ENCODE results near the gene MGST2. TPM values are rescaled to one million over a fixed set of nuclear protein-coding genes. Genes with fewer than 3 reads are reported as not detected.

The MGST2 gene
- total RNA-seq, 1 donor from 2014 or later: 17.6 TPM

- no peak for FAIRE-seq
- Histone ChIP-seq H4K20me1 (ENCODE audit: insufficient read depth, low read length) (no peaks in the 10 kb centered on the region), H3K79me2 (ENCODE audit: insufficient read depth, low read length) (no peaks in the 10 kb centered on the region), H3K9me3 (ENCODE audit: insufficient read depth, low read depth, low read length) (no peaks in the 10 kb centered on the region), H3K27me3 (ENCODE audit: insufficient read depth, low read length) (peaks cover 11% of the 10 kb centered on the region), H3K4me1 (ENCODE audit: insufficient read depth, low read length) (no peaks in the 10 kb centered on the region), H3K4me2 (ENCODE audit: low read length) (no peak overlapping the region), H3K4me3 (ENCODE audit: insufficient read depth, low read depth, low read length) (no peak overlapping the region), H3K9ac (ENCODE audit: low read length) (no peak overlapping the region), H2AFZ (ENCODE audit: low read depth, low read length) (no peak overlapping the region), H3K36me3 (ENCODE audit: insufficient read depth, low read length) (no peaks in the 10 kb centered on the region), H3K27ac (ENCODE audit: low read depth, low read length) (no peak overlapping the region)
- Mint-ChIP-seq H3K9me3 (ENCODE audit: unreplicated experiment) (no peaks in the 10 kb centered on the region), H3K4me3 (ENCODE audit: unreplicated experiment) (no peak overlapping the region), H3K27ac (ENCODE audit: unreplicated experiment) (no peak overlapping the region), H3K27me3 (ENCODE audit: low read depth, unreplicated experiment) (peaks cover 32% of the 10 kb centered on the region), H3K4me1 (ENCODE audit: low read depth, unreplicated experiment) (peaks cover 8% of the 10 kb centered on the region), H3K36me3 (ENCODE audit: low read depth, unreplicated experiment) (no peaks in the 10 kb centered on the region)
- TF ChIP-seq CTCF (IDR thresholded peaks at IDR 0.05; ENCODE audit: insufficient read depth, low read depth, low read length): no peak
- TF ChIP-seq EZH2 (IDR thresholded peaks at IDR 0.05; ENCODE audit: insufficient read depth, low read length): no peak
- no peak for DNase-seq (ENCODE audit: low read depth)
These were observed 36.0 kb upstream of the MGST2 start for GRCh38 chr4:139629436-139630125.

- Histone ChIP-seq H4K20me1 (ENCODE audit: insufficient read depth, low read length) (no peaks in the 10 kb centered on the region), H2AFZ (ENCODE audit: low read depth, low read length) (no peak overlapping the region), H3K27me3 (ENCODE audit: insufficient read depth, low read length) (peaks cover 11% of the 10 kb centered on the region), H3K79me2 (ENCODE audit: insufficient read depth, low read length) (no peaks in the 10 kb centered on the region), H3K4me2 (ENCODE audit: low read length) (no peak overlapping the region), H3K9ac (ENCODE audit: low read length) (no peak overlapping the region), H3K36me3 (ENCODE audit: insufficient read depth, low read length) (no peaks in the 10 kb centered on the region), H3K9me3 (ENCODE audit: insufficient read depth, low read depth, low read length) (no peaks in the 10 kb centered on the region), H3K4me3 (ENCODE audit: insufficient read depth, low read depth, low read length) (no peak overlapping the region), H3K4me1 (ENCODE audit: insufficient read depth, low read length) (no peaks in the 10 kb centered on the region), H3K27ac (ENCODE audit: low read depth, low read length) (no peak overlapping the region)
- no peaks in the 10 kb centered on the region for H3K9me3 Mint-ChIP-seq (ENCODE audit: unreplicated experiment)
- no peak for FAIRE-seq
- H3K27me3 Mint-ChIP-seq (ENCODE audit: low read depth, unreplicated experiment): peaks cover 36% of the 10 kb centered on the region
- TF ChIP-seq CTCF (IDR thresholded peaks at IDR 0.05; ENCODE audit: insufficient read depth, low read depth, low read length) (no peak), EZH2 (IDR thresholded peaks at IDR 0.05; ENCODE audit: insufficient read depth, low read length) (no peak)
- H3K4me3 Mint-ChIP-seq (ENCODE audit: unreplicated experiment): no peak overlapping the region
- no peak overlapping the region for H3K27ac Mint-ChIP-seq (ENCODE audit: unreplicated experiment)
- DNase-seq (ENCODE audit: low read depth): no peak
- no peaks in the 10 kb centered on the region for H3K36me3 Mint-ChIP-seq (ENCODE audit: low read depth, unreplicated experiment)
- peaks cover 8% of the 10 kb centered on the region for H3K4me1 Mint-ChIP-seq (ENCODE audit: low read depth, unreplicated experiment)
These were observed 35.5 kb upstream of the MGST2 start for GRCh38 chr4:139630126-139630495.

GRCh38 chr4:139630991-139631390 lies 34.6 kb upstream of the MGST2 start:
- no peaks in the 10 kb centered on the region for H3K36me3 Mint-ChIP-seq (ENCODE audit: low read depth, unreplicated experiment)
- H3K4me3 Mint-ChIP-seq (ENCODE audit: unreplicated experiment): no peak overlapping the region
- no peaks in the 10 kb centered on the region for H3K79me2 ChIP-seq (ENCODE audit: insufficient read depth, low read length)
- no peaks in the 10 kb centered on the region for H4K20me1 ChIP-seq (ENCODE audit: insufficient read depth, low read length)
- H3K27me3 Mint-ChIP-seq (ENCODE audit: low read depth, unreplicated experiment): peaks cover 34% of the 10 kb centered on the region
- no peak overlapping the region for H3K27ac Mint-ChIP-seq (ENCODE audit: unreplicated experiment)
- H3K4me3 ChIP-seq (ENCODE audit: insufficient read depth, low read depth, low read length): no peak overlapping the region
- peaks cover 8% of the 10 kb centered on the region for H3K4me1 Mint-ChIP-seq (ENCODE audit: low read depth, unreplicated experiment)
- H3K4me1 ChIP-seq (ENCODE audit: insufficient read depth, low read length): no peaks in the 10 kb centered on the region
- H3K9me3 ChIP-seq (ENCODE audit: insufficient read depth, low read depth, low read length): no peaks in the 10 kb centered on the region
- peaks cover 11% of the 10 kb centered on the region for H3K27me3 ChIP-seq (ENCODE audit: insufficient read depth, low read length)
- no peaks in the 10 kb centered on the region for H3K36me3 ChIP-seq (ENCODE audit: insufficient read depth, low read length)
- DNase-seq (ENCODE audit: low read depth): no peak
- no peaks in the 10 kb centered on the region for H3K9me3 Mint-ChIP-seq (ENCODE audit: unreplicated experiment)
- H3K4me2 ChIP-seq (ENCODE audit: low read length): no peak overlapping the region
- FAIRE-seq: no peak
- H2AFZ ChIP-seq (ENCODE audit: low read depth, low read length): no peak overlapping the region
- H3K9ac ChIP-seq (ENCODE audit: low read length): no peak overlapping the region
- H3K27ac ChIP-seq (ENCODE audit: low read depth, low read length): no peak overlapping the region
- no peak for TF ChIP-seq EZH2 (IDR thresholded peaks at IDR 0.05; ENCODE audit: insufficient read depth, low read length)
- TF ChIP-seq CTCF (IDR thresholded peaks at IDR 0.05; ENCODE audit: insufficient read depth, low read depth, low read length): no peak
